Gastrocnemius medialis (tissue), 4 donors: ENCODE data around the gene CHCHD5. TPM values are rescaled to one million over a fixed set of nuclear protein-coding genes. Genes with fewer than 3 reads are reported as not detected.

Experiments
- ATAC-seq, 2 donors: fragments of 150-250 bp; one replicate each; pipeline ENCODE4 v1.9.1; 2016
- DNase-seq, 2 donors: peaks; one replicate each; pipeline ENCODE4 v3.0.0-alpha.2; 2019
- H3K27ac ChIP-seq, 4 donors: fragments of 200-600 bp; sonication (generic); 1 replicate in 1 of 4; 2 replicates in 3 of 4; pipeline ENCODE4 v1.5.1; 2016 to 2018; ENCODE audit warnings: mild to moderate bottlenecking in 2 of 4, moderate library complexity in 1 of 4
- H3K27me3 ChIP-seq, 3 donors: fragments of 200-600 bp; sonication (generic) in 2 of 3; 1 replicate in 1 of 3; 2 replicates in 2 of 3; pipeline versions ENCODE4 v1.5.1 to v1.6.0; 2016 to 2019; ENCODE audit warnings: mild to moderate bottlenecking in 1 of 3, moderate library complexity in 1 of 3
- H3K36me3 ChIP-seq, 2 donors: fragments of 200-600 bp; sonication (generic) in 1 of 2; one replicate each; pipeline ENCODE4 v1.5.1; 2017 to 2018
- H3K4me1 ChIP-seq, 2 donors: fragments of 200-600 bp; sonication (generic) in 1 of 2; one replicate each; pipeline ENCODE4 v1.5.1; 2016 to 2017; ENCODE audit warnings: mild to moderate bottlenecking in 2 of 2
- H3K4me3 ChIP-seq, 4 donors: fragments of 200-600 bp; sonication (generic) in 3 of 4; 1 replicate in 1 of 4; 2 replicates in 3 of 4; pipeline ENCODE4 v1.5.1; 2016 to 2019; ENCODE audit warnings: mild to moderate bottlenecking in 2 of 4
- H3K9me3 ChIP-seq, 3 donors: fragments of 200-600 bp; sonication (generic) in 2 of 3; 1 replicate in 1 of 3; 2 replicates in 2 of 3; pipeline ENCODE4 v1.5.1; 2016 to 2019
- CTCF ChIP-seq, 5 experiments: fragments of 450-650 bp in 3 of 5; fragments of 200-600 bp in 2 of 5; sonication (generic) in 2 of 5; IDR thresholded peaks in 4 of 5; conservative IDR thresholded peaks in 1 of 5; 1 replicate in 4 of 5; 2 replicates in 1 of 5; pipeline ENCODE4 v1.5.1; 2016 to 2019; ENCODE audit warnings: antibody characterized with exemption in 5 of 5, mild to moderate bottlenecking in 3 of 5, moderate library complexity in 3 of 5
- POLR2A ChIP-seq, 2 donors: fragments of 450-650 bp; IDR thresholded peaks; one replicate each; pipeline ENCODE4 v1.6.1; 2017; ENCODE audit warnings: antibody characterized with exemption in 2 of 2, mild to moderate bottlenecking in 2 of 2, moderate library complexity in 2 of 2
- in situ Hi-C, 4 donors: fragments of 200-750 bp; cut with MboI; loops; one replicate each; pipeline versions ENCODE4 v1.15.0 to v1.8.0; 2017; ENCODE audit warnings: low sequenced_read_pairs in 4 of 4
- intact Hi-C: fragments of 100-400 bp; cut with DNase I; formaldehyde crosslinking; loops from one replicate; pipeline ENCODE4 v1.15.1; 2023; ENCODE audit warnings: low total_unique reads
- total RNA-seq, 4 donors: library from RNA; depleted of rRNA; stranded (reverse); fragments of >200 nt; gene quantifications; one replicate each; pipeline versions ENCODE4 v1.1.0 to v1.2.3, GENCODE V29; 2016

CHCHD5 gene
- total RNA-seq, 4 donors from 2014 or later = 13.2 to 26.6 (median 24.1) TPM

- intact Hi-C loops = no loop called here
Measured at GRCh38 chr2:112601754-112602153, 17.3 kb downstream of the CHCHD5 start.

GRCh38 chr2:112602917-112603316, 18.5 kb downstream of the CHCHD5 start:
- Histone ChIP-seq H3K4me3 (no peak overlapping the region), H3K27me3 (no peaks in the 10 kb centered on the region), H3K27ac (no peak overlapping the region), H3K36me3 (no peaks in the 10 kb centered on the region), H3K4me1 (peaks cover 0 to 3% of the 10 kb centered on the region in 2 donors), H3K9me3 (no peaks in the 10 kb centered on the region)
- no peak for ATAC-seq
- in situ Hi-C loops (loop anchor here in 2 of 4 donors (5.0 to 25.0 kb wide), 4 partner anchors 84 to 334 kb away; no protein-coding TSS in a partner anchor), intact Hi-C loops (no loop called here)
- no peak for TF ChIP-seq POLR2A (IDR thresholded peaks at IDR 0.05)
- no peak for DNase-seq

More at GRCh38 chr2:112601754-112602153, 17.3 kb downstream of the CHCHD5 start:
- TF ChIP-seq CTCF (IDR thresholded peaks at IDR 0.05 in 4 of 5, conservative IDR thresholded peaks at IDR 0.05 in 1 of 5) (no peak), POLR2A (IDR thresholded peaks at IDR 0.05) (no peak)
- H3K9me3 ChIP-seq = no peaks in the 10 kb centered on the region
- H3K36me3 ChIP-seq = no peaks in the 10 kb centered on the region
- in situ Hi-C loops = loop anchor here in 2 of 4 donors (5.0 to 25.0 kb wide), 4 partner anchors 86 to 336 kb away; no protein-coding TSS in a partner anchor
- peaks cover 0 to 3% of the 10 kb centered on the region in 2 donors for H3K4me1 ChIP-seq
- no peak overlapping the region for H3K4me3 ChIP-seq
- H3K27me3 ChIP-seq = no peaks in the 10 kb centered on the region
- no peak overlapping the region for H3K27ac ChIP-seq
- DNase-seq = no peak
- no peak for ATAC-seq

- DNase-seq = no peak
- H3K27ac ChIP-seq = no peak overlapping the region
- no peak overlapping the region for H3K4me3 ChIP-seq
- ATAC-seq = no peak
- no peaks in the 10 kb centered on the region for H3K27me3 ChIP-seq
- H3K9me3 ChIP-seq = no peaks in the 10 kb centered on the region
- peaks cover 0 to 3% of the 10 kb centered on the region in 2 donors for H3K4me1 ChIP-seq
- TF ChIP-seq POLR2A (IDR thresholded peaks at IDR 0.05) (no peak), CTCF (IDR thresholded peaks at IDR 0.05 in 4 of 5, conservative IDR thresholded peaks at IDR 0.05 in 1 of 5) (no peak)
- intact Hi-C loops (no loop called here), in situ Hi-C loops (loop anchor here in 2 of 4 donors (5.0 to 25.0 kb wide), 4 partner anchors 84 to 334 kb away; no protein-coding TSS in a partner anchor)
- H3K36me3 ChIP-seq = no peaks in the 10 kb centered on the region
Measured at GRCh38 chr2:112603731-112604130, 19.3 kb downstream of the CHCHD5 start.

GRCh38 chr2:112604952-112605351, 20.5 kb downstream of the CHCHD5 start:
- in situ Hi-C loops = loop anchor here in 2 of 4 donors (5.0 to 25.0 kb wide), 4 partner anchors 82 to 332 kb away; no protein-coding TSS in a partner anchor

GRCh38 chr2:112605926-112606325, 21.5 kb downstream of the CHCHD5 start:
- in situ Hi-C loops = loop anchor here in 1 of 4 donors (25.0 kb wide), 1 partner anchor 331 kb away; no protein-coding TSS in a partner anchor

More at GRCh38 chr2:112604952-112605351, 20.5 kb downstream of the CHCHD5 start:
- no peak overlapping the region for H3K27ac ChIP-seq
- no peaks in the 10 kb centered on the region for H3K36me3 ChIP-seq
- DNase-seq = no peak
- H3K4me3 ChIP-seq = no peak overlapping the region
- no peaks in the 10 kb centered on the region for H3K27me3 ChIP-seq
- ATAC-seq = no peak
- TF ChIP-seq CTCF (IDR thresholded peaks at IDR 0.05 in 4 of 5, conservative IDR thresholded peaks at IDR 0.05 in 1 of 5) (no peak), POLR2A (IDR thresholded peaks at IDR 0.05) (no peak)
- H3K4me1 ChIP-seq = no peaks in the 10 kb centered on the region
- intact Hi-C loops = no loop called here
- no peaks in the 10 kb centered on the region for H3K9me3 ChIP-seq

More at GRCh38 chr2:112605926-112606325, 21.5 kb downstream of the CHCHD5 start:
- Histone ChIP-seq H3K4me1 (no peaks in the 10 kb centered on the region), H3K4me3 (no peak overlapping the region), H3K27me3 (no peaks in the 10 kb centered on the region), H3K27ac (no peak overlapping the region), H3K9me3 (no peaks in the 10 kb centered on the region), H3K36me3 (no peaks in the 10 kb centered on the region)
- DNase-seq (no peak), ATAC-seq (no peak)
- TF ChIP-seq CTCF (IDR thresholded peaks at IDR 0.05 in 4 of 5, conservative IDR thresholded peaks at IDR 0.05 in 1 of 5) (no peak), POLR2A (IDR thresholded peaks at IDR 0.05) (no peak)
- intact Hi-C loops = no loop called here
